Fibroblast of peridontal ligament (primary cell): ENCODE data around the gene NECTIN1.

Experiments used
- DNase-seq: peaks from one replicate; pipeline ENCODE4 v3.0.0-alpha.2; 2010; ENCODE audit errors: extremely low read depth

NECTIN1 gene

DNA sequence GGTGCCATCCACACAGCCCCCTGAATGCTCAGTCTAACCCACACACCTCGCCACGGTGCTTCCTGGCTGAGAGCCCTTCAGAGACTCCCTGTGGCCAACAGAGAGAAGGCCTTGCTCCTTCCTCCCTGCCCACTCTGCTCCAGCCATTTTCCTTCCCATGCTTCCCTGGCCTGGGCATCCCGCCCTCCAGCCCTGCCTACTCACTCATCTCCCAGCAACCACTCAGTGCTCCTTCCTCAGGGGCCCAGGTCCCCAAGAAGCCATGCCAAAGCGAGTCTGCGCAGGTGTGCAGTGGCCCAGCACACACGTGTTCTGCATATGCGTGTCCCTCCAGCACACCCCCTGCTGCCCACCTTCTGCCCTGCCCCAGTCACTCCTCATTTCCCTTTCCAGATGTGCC lies 56.4 kb downstream of the NECTIN1 start:
- no peak for DNase-seq

- peak; percentile 46 for DNase-seq
Observed at GRCh38 chr11:119671561-119672015, 57.4 kb downstream of the NECTIN1 start.

DNA sequence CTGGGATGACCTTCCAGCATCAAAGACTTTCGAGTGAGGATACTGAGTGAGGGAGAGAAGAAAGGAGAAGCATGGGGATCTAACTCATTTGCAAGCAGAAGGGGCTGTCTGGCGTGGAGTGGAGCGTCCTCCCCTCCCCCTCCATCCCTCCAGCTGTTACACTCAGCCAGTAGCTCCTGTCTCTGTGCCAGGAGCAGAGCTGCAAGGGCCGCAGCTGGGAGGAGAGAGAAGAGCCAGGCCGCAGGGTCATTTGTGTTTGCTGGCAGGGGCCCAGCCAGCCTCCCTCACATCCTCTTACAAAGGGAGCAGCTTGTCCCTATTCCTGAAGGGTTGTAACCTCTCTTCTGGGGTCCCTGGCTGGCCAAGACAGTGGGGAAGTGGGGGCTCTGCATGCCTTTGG lies 57.9 kb downstream of the NECTIN1 start:
- DNase-seq, result peak; percentile 80

DNA sequence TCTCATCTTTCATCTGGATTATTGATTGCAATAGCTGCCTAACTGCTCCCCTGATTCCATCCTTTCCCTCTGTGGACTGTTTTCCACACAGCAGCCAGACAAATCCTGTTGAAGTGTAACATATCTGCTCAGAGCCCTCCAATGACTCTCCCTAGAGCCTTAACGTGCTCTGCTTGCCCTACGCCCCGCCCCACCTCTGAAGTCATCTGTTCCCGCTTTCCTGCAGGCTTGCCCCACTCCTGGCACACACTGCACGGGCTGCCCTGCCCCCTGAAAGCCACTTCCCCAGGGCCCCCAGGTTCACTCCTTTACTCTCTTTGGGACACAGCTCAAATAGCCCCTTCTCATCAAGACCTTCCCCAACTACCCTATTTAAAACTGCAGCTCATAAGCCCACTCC lies 59.5 kb downstream of the NECTIN1 start:
- no peak for DNase-seq

DNA sequence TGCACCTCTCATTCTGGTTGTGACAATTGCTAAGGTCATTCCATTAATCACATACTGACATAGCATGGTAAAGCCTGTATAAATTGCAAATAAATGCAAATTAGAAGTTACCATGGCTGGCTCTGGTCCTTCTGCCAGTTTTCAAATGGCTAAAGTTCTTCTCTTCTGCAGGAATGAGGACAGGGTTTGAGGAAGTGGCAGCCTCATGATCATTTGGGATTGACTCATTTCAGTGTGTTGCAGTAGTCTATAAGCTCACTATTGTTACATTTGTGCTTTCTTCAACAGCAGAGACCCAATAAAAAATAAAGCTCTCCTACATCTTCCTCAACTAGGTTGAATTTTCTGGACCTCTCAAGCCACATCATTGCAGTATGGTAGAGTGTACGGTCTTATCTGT lies 60.3 kb downstream of the NECTIN1 start:
- no peak for DNase-seq

GRCh38 chr11:119666463-119667131 lies 62.4 kb downstream of the NECTIN1 start:
- DNase-seq, result peak; percentile 65

DNA sequence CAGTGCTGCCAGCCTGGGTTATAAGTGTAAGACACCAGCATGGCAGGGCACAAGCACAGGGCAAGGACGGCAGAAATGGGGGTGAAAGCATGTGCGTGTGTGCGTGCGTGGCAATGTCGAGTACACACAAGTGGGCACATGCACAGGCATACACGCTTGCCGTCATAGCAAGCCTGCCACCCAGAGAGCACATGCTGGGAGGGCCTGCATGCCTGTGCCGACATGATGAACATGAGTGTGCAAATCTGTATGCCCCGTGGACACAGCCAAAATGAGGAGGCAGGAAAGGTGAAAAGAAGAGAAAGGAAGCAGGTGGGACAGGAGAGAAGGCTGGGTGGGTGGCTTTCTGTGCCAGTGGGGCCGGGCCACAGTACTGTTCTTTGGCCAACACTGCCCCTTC lies 62.9 kb downstream of the NECTIN1 start:
- DNase-seq, result no peak

GRCh38 chr11:119664701-119665420 lies 64.1 kb downstream of the NECTIN1 start:
- DNase-seq, result no peak

DNA sequence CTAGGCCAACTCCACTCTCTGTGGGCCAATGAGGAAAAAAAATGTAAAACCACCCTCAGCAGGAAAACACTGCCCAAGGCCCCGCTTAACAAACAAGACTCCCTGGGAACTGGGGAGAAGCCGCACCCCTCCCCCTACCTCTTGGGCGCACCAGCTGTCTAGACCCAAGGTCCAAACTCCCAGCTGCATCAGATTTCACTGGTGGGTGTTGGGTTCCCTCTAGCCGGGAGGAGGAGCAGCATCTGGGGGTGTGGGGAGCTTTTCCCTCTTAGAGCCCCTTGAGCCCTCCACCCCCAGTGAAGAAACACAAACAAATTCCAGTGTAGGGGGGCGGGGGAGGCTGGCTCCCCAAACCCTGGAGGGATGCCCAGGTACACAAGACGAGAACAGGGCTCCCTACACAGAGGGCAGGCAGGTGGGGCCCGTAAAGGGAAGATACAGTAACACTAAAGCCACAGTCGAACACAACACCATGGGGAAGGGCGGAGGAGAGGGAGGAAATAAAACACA lies 64.9 kb downstream of the NECTIN1 start:
- DNase-seq, result no peak

GRCh38 chr11:119663279-119663678 lies 65.7 kb downstream of the NECTIN1 start:
- no peak for DNase-seq

DNA sequence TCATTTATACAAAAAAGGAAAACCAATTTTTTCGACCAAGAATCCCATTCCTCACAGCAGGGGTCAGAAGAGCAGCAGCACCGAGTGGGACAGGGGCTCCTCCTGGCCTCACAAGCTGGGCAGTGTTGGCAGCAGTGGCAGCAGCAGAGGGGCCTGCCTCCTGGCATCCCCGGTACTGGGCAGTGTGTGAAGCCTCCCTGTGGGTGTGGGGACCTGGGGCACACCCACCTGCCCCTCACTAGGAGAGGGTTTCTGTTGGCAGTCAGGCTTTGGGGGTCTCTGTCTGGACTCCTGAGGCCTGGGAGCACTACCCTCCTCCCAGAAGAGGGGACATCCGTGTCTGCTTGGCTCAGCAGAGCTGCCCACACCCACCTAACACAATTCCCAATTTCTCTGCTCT lies 67.8 kb downstream of the NECTIN1 start:
- DNase-seq, result no peak

GRCh38 chr11:119659971-119660723 lies 68.9 kb downstream of the NECTIN1 start:
- DNase-seq, result no peak

- DNase-seq, result no peak
Observed at GRCh38 chr11:119652907-119653659, 75.9 kb downstream of the NECTIN1 start.

- no peak for DNase-seq
Observed at GRCh38 chr11:119651802-119652584, 77.0 kb downstream of the NECTIN1 start.

- no peak for DNase-seq
Observed at GRCh38 chr11:119650251-119650650, 78.7 kb downstream of the NECTIN1 start.

DNA sequence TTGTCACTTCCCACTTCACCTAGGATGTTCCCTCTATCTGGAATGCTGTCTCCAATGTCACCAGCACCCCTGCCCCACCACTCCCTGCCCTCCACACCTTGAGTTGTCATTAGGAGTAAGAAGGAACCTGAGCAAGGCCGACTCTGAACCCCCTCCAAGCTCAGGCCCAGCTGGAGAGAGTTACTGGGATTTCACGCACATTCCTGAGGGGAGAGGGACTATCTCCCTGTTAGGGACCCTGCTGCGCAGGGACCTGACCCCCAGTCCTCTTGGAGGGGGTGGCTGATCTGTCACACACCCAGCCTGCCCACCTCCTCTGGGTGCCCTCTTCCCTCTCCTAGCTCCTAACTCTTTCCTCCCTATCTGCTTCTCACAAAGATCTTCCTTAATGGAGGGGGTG lies 81.7 kb downstream of the NECTIN1 start:
- no peak for DNase-seq

DNA sequence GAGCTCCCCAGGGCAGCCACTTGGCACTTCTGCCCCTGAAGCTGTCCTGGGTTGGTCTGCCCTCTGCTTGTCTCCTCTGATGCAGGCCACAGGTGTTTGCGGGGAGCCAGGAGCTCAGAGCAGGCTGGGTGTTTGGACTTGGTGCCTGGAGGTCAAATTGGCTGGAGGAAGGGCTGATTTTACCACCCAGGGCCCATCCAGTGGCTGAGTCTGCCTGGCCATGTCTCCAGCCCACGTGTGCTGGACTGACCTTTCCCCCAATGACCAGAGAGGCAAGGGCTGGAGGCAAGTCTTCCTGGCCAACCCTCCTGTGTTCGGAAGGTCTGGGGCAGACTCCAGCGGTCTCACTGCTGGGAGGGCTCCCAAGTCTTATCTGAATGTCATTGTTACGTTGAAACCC lies 84.0 kb downstream of the NECTIN1 start:
- no peak for DNase-seq

DNA sequence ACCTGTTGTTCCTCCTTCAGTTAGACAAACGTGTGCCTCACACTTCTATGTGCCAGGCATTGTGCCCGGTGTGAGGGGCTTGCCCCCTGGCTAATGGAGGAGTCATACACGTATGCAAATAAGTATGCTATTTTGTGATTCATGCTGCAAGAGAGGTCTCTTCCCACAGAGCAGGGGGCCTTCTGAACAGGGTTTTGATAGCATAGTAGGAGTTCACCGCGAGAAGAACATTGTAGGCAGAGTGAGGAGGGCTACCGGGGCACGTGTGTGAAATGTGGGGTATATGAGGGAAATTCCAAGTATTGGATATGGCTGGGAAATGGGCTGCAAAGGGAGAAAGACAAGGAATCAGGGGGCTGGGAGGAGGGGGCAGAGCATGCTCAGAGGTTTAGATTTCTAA lies 84.5 kb downstream of the NECTIN1 start:
- DNase-seq, result no peak

GRCh38 chr11:119643876-119644225 lies 85.1 kb downstream of the NECTIN1 start:
- no peak for DNase-seq

- no peak for DNase-seq
Observed at GRCh38 chr11:119643212-119643875, 85.7 kb downstream of the NECTIN1 start.
